Endothelial cell of umbilical vein (primary cell): ENCODE measurements around the gene TNFSF13. TPM values are rescaled to one million over a fixed set of nuclear protein-coding genes. Genes with fewer than 3 reads are reported as not detected.

Source experiments
- BruUV-seq: library from RNA; stranded (reverse); fragments of 400-500 nt; replicated peaks from 2 replicates; lab custom pipeline; 2021; lab: Mats Ljungman, UMichigan
- CTCF ChIA-PET: fragments of 300-600, 350-600 bp; sonication (Branson Sonifier 250); formaldehyde crosslinking; loops from one replicate; lab custom pipeline; 2021; ENCODE audit warnings: antibody characterized with exemption, inconsistent platforms; lab: Charles Lee
- POLR2A ChIA-PET: fragments of 300-600, 350-600 bp; sonication (Branson Sonifier 250); formaldehyde crosslinking; loops from one replicate; lab custom pipeline; 2021; ENCODE audit warnings: antibody characterized with exemption, inconsistent platforms; lab: Charles Lee
- DNase-seq: peaks from one replicate; pipeline ENCODE4 v3.0.0-alpha.2; 2011; ENCODE audit warnings: low read depth, low spot score
- FAIRE-seq: peaks from 2 replicates; lab custom pipeline; 2011; peaks lifted over from hg19 to GRCh38; lab: Jason Lieb, UNC
- H2AFZ ChIP-seq: 2 replicates; pipeline ENCODE4 v1.6.0; 2012; ENCODE audit warnings: low read depth, low read length, control low read depth, inconsistent platforms
- H3K27ac ChIP-seq: 2 replicates; pipeline ENCODE4 v1.5.1; 2011; ENCODE audit warnings: low read depth, mild to moderate bottlenecking, control low read depth, low read length, moderate library complexity; ENCODE audit not compliant: insufficient read depth
- H3K27me3 ChIP-seq, 2 experiments: 2 replicates each; pipeline versions ENCODE4 v1.6.0 to v1.6.1; 2011; ENCODE audit warnings: low read length in 2 of 2, mixed read lengths in 1 of 2; ENCODE audit not compliant: control insufficient read depth in 2 of 2, insufficient read depth in 2 of 2
- H3K36me3 ChIP-seq, 2 experiments: 2 replicates in 1 of 2; 3 replicates in 1 of 2; pipeline ENCODE4 v1.5.1; 2011; ENCODE audit warnings: low read length in 2 of 2, mild to moderate bottlenecking in 1 of 2, moderate library complexity in 1 of 2; ENCODE audit not compliant: control insufficient read depth in 2 of 2, insufficient read depth in 2 of 2; ENCODE audit errors: extremely low read depth in 1 of 2
- H3K4me1 ChIP-seq: 3 replicates; pipeline ENCODE4 v1.5.1; 2011; ENCODE audit warnings: mild to moderate bottlenecking, low read length; ENCODE audit not compliant: control insufficient read depth, insufficient read depth; ENCODE audit errors: extremely low read depth
- H3K4me2 ChIP-seq: 2 replicates; pipeline ENCODE4 v1.6.1; 2011; ENCODE audit warnings: low read length, control low read depth, mixed read lengths; ENCODE audit not compliant: insufficient read depth
- H3K4me3 ChIP-seq, 3 experiments: fragments of 200-600 bp in 1 of 3; sonication (generic), shearing (Covaris generic) in 1 of 3; replicated peaks in 1 of 3; 2 replicates each; pipeline ENCODE4 v1.5.1; 2011 to 2016; ENCODE audit warnings: control low read depth in 3 of 3, low read length in 3 of 3, mild to moderate bottlenecking in 2 of 3, inconsistent platforms in 1 of 3, low read depth in 1 of 3, moderate library complexity in 1 of 3; ENCODE audit not compliant: insufficient read depth in 1 of 3
- H3K79me2 ChIP-seq: 2 replicates; pipeline ENCODE4 v1.6.0; 2012; ENCODE audit warnings: low read length, inconsistent platforms; ENCODE audit not compliant: control insufficient read depth, insufficient read depth
- H3K9ac ChIP-seq: replicated peaks from 2 replicates; pipeline ENCODE3; 2011; ENCODE audit warnings: low read length, control low read depth; ENCODE audit not compliant: insufficient read depth; ENCODE audit errors: extremely low read depth
- H3K9me1 ChIP-seq: replicated peaks from 3 replicates; pipeline ENCODE4 v1.6.0; 2011; ENCODE audit warnings: mild to moderate bottlenecking, low read length; ENCODE audit not compliant: control insufficient read depth, insufficient read depth; ENCODE audit errors: extremely low read depth
- H3K9me3 ChIP-seq: replicated peaks from 2 replicates; pipeline ENCODE4 v1.5.1; 2012; ENCODE audit warnings: low read length, inconsistent platforms; ENCODE audit not compliant: control insufficient read depth, insufficient read depth
- H4K20me1 ChIP-seq: replicated peaks from 2 replicates; pipeline ENCODE3; 2011; ENCODE audit warnings: mild to moderate bottlenecking, low read length; ENCODE audit not compliant: control insufficient read depth, insufficient read depth; ENCODE audit errors: extremely low read depth
- EZH2 ChIP-seq: IDR thresholded peaks from 2 replicates; pipeline ENCODE4 v1.6.1; 2012; ENCODE audit warnings: borderline replicate concordance, low read depth, mild to moderate bottlenecking, moderate library complexity, low read length, inconsistent platforms; ENCODE audit not compliant: severe bottlenecking
- FOS ChIP-seq: IDR thresholded peaks from 2 replicates; pipeline ENCODE4 v1.6.1; 2011; ENCODE audit warnings: mild to moderate bottlenecking, low read length, moderate library complexity, borderline replicate concordance; ENCODE audit not compliant: insufficient read depth
- GATA2 ChIP-seq: IDR thresholded peaks from 2 replicates; pipeline ENCODE4 v1.7.0; 2011; ENCODE audit warnings: low read depth, mild to moderate bottlenecking, moderate library complexity, mixed read lengths, low read length; ENCODE audit not compliant: insufficient read length, insufficient read depth
- JUN ChIP-seq: IDR thresholded peaks from 2 replicates; pipeline ENCODE4 v1.6.1; 2011; ENCODE audit warnings: borderline replicate concordance, low read depth; ENCODE audit not compliant: insufficient read length, insufficient read depth
- MYC ChIP-seq: IDR thresholded peaks from one replicate; pipeline ENCODE4 v1.6.1; 2011; ENCODE audit warnings: mild to moderate bottlenecking, low read depth, low read length
- POLR2A ChIP-seq: IDR thresholded peaks from 2 replicates; pipeline ENCODE4 v1.6.1; 2012; ENCODE audit warnings: low read depth, mild to moderate bottlenecking, control low read depth, low read length
- POLR2AphosphoS5 ChIP-seq: IDR thresholded peaks from 2 replicates; pipeline ENCODE4 v1.6.1; 2012; ENCODE audit warnings: low read depth, mild to moderate bottlenecking, control low read depth, low read length, moderate library complexity; ENCODE audit not compliant: insufficient read depth
- dilution Hi-C: fragments of 300-500 bp; cut with MboI; formaldehyde crosslinking; loops from one replicate; pipeline ENCODE4 v1.15.0; 2019; ENCODE audit warnings: low sequenced_read_pairs; ENCODE audit not compliant: extremely low pct_ligation_motif_present
- intact Hi-C: fragments of 100-400 bp; cut with micrococcal nuclease; formaldehyde crosslinking; loops from one replicate; pipeline ENCODE4 v1.10.0; 2022
- polyA plus RNA-seq, 4 experiments: library from polyadenylated mRNA; depleted of rRNA in 3 of 4; stranded (reverse) in 3 of 4; unstranded in 1 of 4; fragments of >200 nt; gene quantifications; 2 replicates each; pipeline versions ENCODE4 v1.2.1 to v1.2.3, GENCODE V29; 2011 to 2012; ENCODE audit warnings: missing spikeins in 1 of 4
- total RNA-seq: library from RNA; stranded (reverse); gene quantifications from 2 replicates; pipeline ENCODE4 v1.2.3, GENCODE V29; 2021
- TF ChIP-seq, protein P1 (sequence below), 2 donors: IDR thresholded peaks; 1 replicate in 1 of 2; 2 replicates in 1 of 2; pipeline ENCODE4 v1.5.1; 2011; ENCODE audit warnings: low read length in 2 of 2, mild to moderate bottlenecking in 2 of 2, moderate library complexity in 2 of 2, control low read depth in 1 of 2, inconsistent platforms in 1 of 2, low read depth in 1 of 2; ENCODE audit not compliant: insufficient read depth in 1 of 2; ENCODE audit errors: extremely low read depth in 1 of 2
- TF ChIP-seq, protein P2 (sequence below): IDR thresholded peaks from 2 replicates; pipeline ENCODE4 v1.6.1; 2011; ENCODE audit not compliant: insufficient read depth, insufficient read length

TNFSF13 gene
- total and polyA plus RNA-seq, 2 donors (not counting 3 experiments of a cell fraction or from before 2014, with no cell fraction given) = 3.6 to 5.4 TPM

DNA sequence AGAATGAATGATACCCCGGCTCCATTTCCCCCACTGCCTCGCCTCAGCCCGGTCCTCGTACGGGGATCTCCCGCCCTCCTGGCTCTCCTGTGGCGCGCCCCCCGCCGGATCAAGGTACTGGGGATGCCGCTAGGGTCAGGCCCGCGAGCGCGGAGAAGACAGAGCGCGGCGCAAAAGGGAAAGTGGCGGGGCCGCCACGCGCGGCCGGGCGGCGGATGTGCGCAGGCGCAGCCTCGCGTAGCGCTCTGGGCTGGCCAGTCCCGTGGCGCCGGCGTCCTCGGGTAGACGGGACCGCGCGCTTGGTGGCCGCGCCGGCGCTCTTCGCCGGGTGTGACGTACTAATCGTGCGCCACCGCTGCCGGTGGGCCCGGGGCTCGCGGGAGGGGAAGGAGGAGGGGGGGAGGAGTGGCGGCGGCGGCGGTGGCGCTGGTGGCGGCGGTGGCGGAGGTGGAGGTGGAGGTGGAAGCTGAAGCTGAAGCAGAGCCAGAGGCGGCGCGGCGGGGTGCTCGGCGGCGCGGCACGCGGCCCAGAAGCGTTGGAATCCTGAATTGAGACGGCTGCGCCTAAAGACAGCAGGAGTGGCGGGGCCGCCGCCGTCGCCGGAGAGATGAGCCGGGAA is 3.1 kb downstream of the TNFSF13 start, which contains the start of gene SENP3:
Gene SENP3 (plus strand): TSS at position 331 of the 619 bp plus-strand sequence. CDS start 1,158 bp downstream, outside the sequence.
- dilution Hi-C loops (no loop called here), intact Hi-C loops (loop anchor here (1.0 to 2.0 kb wide), 11 partner anchors 11 to 237 kb away; partner anchors contain the start of genes FXR2, PLSCR3, POLR2A and TMEM256)
- Histone ChIP-seq H3K9ac (peak within 1 kb of the TSS; percentile 67), H3K27me3 (no peaks in the 10 kb centered on the region), H3K9me1 (no peaks in the 10 kb centered on the region), H3K36me3 (peaks cover 8 to 12% of the 10 kb centered on the region in 2 experiments), H3K4me2 (peak within 1 kb of the TSS; percentile 86), H2AFZ (peak within 1 kb of the TSS; percentile 83), H3K4me1 (peaks cover 36% of the 10 kb centered on the region), H3K4me3 (peak within 1 kb of the TSS; percentile 62 to 80 (median 70)), H4K20me1 (no peaks in the 10 kb centered on the region), H3K27ac (peak within 1 kb of the TSS; percentile 60), H3K9me3 (no peaks in the 10 kb centered on the region), H3K79me2 (peaks cover 39% of the 10 kb centered on the region)
- BruUV-seq = no TSS peak
- peak; percentile 85 for DNase-seq
- POLR2A ChIA-PET = no interaction called here
- TF ChIP-seq FOS = no peak
- TF ChIP-seq MYC = peak; percentile 33
- TF ChIP-seq, protein P1, sequence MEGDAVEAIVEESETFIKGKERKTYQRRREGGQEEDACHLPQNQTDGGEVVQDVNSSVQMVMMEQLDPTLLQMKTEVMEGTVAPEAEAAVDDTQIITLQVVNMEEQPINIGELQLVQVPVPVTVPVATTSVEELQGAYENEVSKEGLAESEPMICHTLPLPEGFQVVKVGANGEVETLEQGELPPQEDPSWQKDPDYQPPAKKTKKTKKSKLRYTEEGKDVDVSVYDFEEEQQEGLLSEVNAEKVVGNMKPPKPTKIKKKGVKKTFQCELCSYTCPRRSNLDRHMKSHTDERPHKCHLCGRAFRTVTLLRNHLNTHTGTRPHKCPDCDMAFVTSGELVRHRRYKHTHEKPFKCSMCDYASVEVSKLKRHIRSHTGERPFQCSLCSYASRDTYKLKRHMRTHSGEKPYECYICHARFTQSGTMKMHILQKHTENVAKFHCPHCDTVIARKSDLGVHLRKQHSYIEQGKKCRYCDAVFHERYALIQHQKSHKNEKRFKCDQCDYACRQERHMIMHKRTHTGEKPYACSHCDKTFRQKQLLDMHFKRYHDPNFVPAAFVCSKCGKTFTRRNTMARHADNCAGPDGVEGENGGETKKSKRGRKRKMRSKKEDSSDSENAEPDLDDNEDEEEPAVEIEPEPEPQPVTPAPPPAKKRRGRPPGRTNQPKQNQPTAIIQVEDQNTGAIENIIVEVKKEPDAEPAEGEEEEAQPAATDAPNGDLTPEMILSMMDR (IDR thresholded peaks at IDR 0.05; ENCODE audit: extremely low read depth in 1 of 2, insufficient read depth in 1 of 2, low read depth in 1 of 2, low read length in 2 of 2) = no peak
- peak; percentile 69 for TF ChIP-seq POLR2AphosphoS5
- TF ChIP-seq EZH2 = no peak
- TF ChIP-seq, protein P2, sequence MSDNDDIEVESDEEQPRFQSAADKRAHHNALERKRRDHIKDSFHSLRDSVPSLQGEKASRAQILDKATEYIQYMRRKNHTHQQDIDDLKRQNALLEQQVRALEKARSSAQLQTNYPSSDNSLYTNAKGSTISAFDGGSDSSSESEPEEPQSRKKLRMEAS = peak; percentile 4
- TF ChIP-seq POLR2A = no peak
- TF ChIP-seq GATA2 = no peak
- no peak for TF ChIP-seq JUN
- CTCF ChIA-PET = interaction anchor here (0.5 to 6.7 kb wide), 23 partner anchors 9 to 371 kb away, joined by 3 to 314 read pairs (median 11); partner anchors contain the start of genes FGF11, NEURL4, NLGN2 and PLSCR3
- FAIRE-seq = peak; percentile 77
